ENCODE results near the gene THOC6.

GRCh38 chr16:2986623-2987188 lies 37.1 kb upstream of the THOC6 start:
- TF ChIP-seq POLR2A (IDR thresholded peaks at IDR 0.05) (no peak), CTCF (IDR thresholded peaks at IDR 0.05) (no peak)
